K562 (cell line): ENCODE measurements around the gene PRAME. TPM values are rescaled to one million over a fixed set of nuclear protein-coding genes. Genes with fewer than 3 reads are reported as not detected.

Experiments used
- HMGN3 ChIP-seq: IDR thresholded peaks from 2 replicates; pipeline ENCODE4 v1.6.1; 2011; ENCODE audit warnings: borderline replicate concordance, low read depth, mild to moderate bottlenecking, mixed read lengths, low read length; ENCODE audit not compliant: insufficient read length; ENCODE audit errors: extremely low read depth
- MCM5 ChIP-seq: fragments of 450-650 bp; IDR thresholded peaks from 2 replicates; pipeline ENCODE4 v1.6.1; 2016; ENCODE audit warnings: low read depth
- REST ChIP-seq, 2 experiments: fragments of 450-650 bp; formaldehyde crosslinking in 1 of 2; IDR thresholded peaks; 2 replicates each; pipeline versions ENCODE4 v1.4.0 to v1.6.1; 2014 to 2020; ENCODE audit warnings: mild to moderate bottlenecking in 2 of 2, borderline replicate concordance in 1 of 2, low read depth in 1 of 2
- RNF219 ChIP-seq: fragments of 250-450 bp; sonication (Bioruptor Pico); IDR thresholded peaks from 2 replicates; pipeline ENCODE4 v1.5.0; 2022; ENCODE audit warnings: mild to moderate bottlenecking
- ZNF395 ChIP-seq: fragments of 200-800 bp; sonication (Bioruptor generic); IDR thresholded peaks from 2 replicates; pipeline ENCODE4 v1.6.1; 2017; ENCODE audit warnings: missing genetic modification characterization, missing compliant biosample characterization
- polyA plus RNA-seq, 8 experiments: library from polyadenylated mRNA; depleted of rRNA in 4 of 8; stranded (reverse) in 5 of 8; unstranded in 3 of 8; fragments of >200 nt; fragmentation: Nextera tagmentation in 2 of 8; fragmentation: Illumina TruSeq in 1 of 8; extraction: Ambion mirVana in 2 of 8; extraction: Trizol in 1 of 8; gene quantifications; 2 replicates each; pipeline versions ENCODE4 v1.2.1 to v1.2.3, GENCODE V29; 2011 to 2014; ENCODE audit warnings: inconsistent platforms in 1 of 8, missing spikeins in 1 of 8
- total RNA-seq, 7 experiments: library from RNA; depleted of rRNA in 6 of 7; stranded (reverse); fragments of >200 nt in 6 of 7; fragmentation: Illumina TruSeq in 2 of 7; extraction: Trizol in 2 of 7; gene quantifications; 2 replicates each; pipeline versions ENCODE4 v1.2.1 to v1.2.3, GENCODE V29; 2011 to 2021; ENCODE audit warnings: low replicate concordance in 1 of 7

The PRAME gene
- total and polyA plus RNA-seq, 9 of the 15 experiments (the other 6 are each of a cell fraction or from before 2014, with no cell fraction given) = 662 to 2,141 (median 1,142) TPM

GRCh38 chr22:22571429-22571828, 12.4 kb upstream of the PRAME start (continued):
- no peak for TF ChIP-seq REST (IDR thresholded peaks at IDR 0.05; ENCODE audit: borderline replicate concordance)
- no peak for TF ChIP-seq REST (CRISPR knock-in tag; IDR thresholded peaks at IDR 0.05; ENCODE audit: low read depth)
- 0 out of 2 replicates have a peak, but pooled peaks have one; percentile 35 for TF ChIP-seq RNF219 (CRISPR knock-in tag)
- TF ChIP-seq ZNF395 (CRISPR knock-in tag) = no peak
- TF ChIP-seq MCM5 = no peak
- no peak for TF ChIP-seq HMGN3
